ENCODE measurements around the gene MYO5B.

GRCh38 chr18:49863769-49864621 is 331.0 kb downstream of the MYO5B start:
- TF ChIP-seq CTCF (IDR thresholded peaks at IDR 0.05; ENCODE audit: borderline replicate concordance, extremely low read depth, low read length, poor library complexity, severe bottlenecking) (no peak), EZH2 (IDR thresholded peaks at IDR 0.05; ENCODE audit: borderline replicate concordance, low read depth, low read length, severe bottlenecking) (no peak)

Measured in DND-41 (cell line).